HL-60 (cell line): ENCODE results near the gene TJP3.

Experiments used
- CTCF ChIP-seq: IDR thresholded peaks from one replicate; pipeline ENCODE4 v1.5.1; 2011; ENCODE audit warnings: low read length, control low read depth, inconsistent platforms; ENCODE audit not compliant: insufficient read depth
- POLR2AphosphoS5 ChIP-seq: IDR thresholded peaks from 2 replicates; pipeline ENCODE4 v1.6.1; 2012; ENCODE audit warnings: low read depth
- SPI1 ChIP-seq: IDR thresholded peaks from 2 replicates; pipeline ENCODE4 v1.6.1; 2012; ENCODE audit warnings: low read depth, mild to moderate bottlenecking, borderline replicate concordance

DNA sequence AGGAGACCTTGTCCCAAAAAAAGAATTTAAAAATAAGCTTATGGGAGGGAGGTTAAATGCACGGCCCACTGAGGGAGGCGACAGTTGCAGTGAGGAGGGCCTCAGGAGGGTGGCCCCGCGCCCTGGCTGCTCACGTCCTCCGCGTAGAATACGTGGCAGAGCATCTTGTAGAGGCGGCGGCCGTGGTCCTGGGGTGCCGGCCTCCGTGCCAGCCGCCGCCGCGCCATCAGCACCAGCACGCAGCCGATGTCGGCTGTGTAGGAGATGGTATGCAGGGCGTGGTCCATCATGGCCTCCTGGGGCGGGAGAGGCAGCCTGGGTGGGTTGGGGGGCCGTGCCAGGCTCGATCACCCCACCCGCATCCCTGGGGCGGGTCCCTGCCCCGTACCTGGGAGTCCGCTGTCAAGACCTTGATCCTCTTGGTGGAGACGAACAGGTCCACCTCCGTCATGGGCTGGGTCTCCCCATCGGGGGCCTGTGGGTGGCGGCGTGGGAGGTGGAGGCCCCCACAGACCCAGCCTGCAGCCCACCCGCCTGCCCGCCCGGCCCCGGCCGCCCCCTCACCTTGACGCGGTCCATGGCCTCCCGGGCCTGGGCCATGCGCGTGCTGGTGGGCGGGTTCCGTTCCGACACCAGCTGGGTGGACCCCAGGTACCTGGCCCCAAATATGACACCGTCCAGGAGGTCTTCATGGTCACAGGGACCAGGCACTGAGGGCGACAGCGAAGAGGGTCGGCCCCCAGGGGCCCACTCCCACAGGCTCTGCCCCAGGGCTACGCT, 45.6 kb downstream of the TJP3 start:
- TF ChIP-seq SPI1 (no peak), CTCF (no peak), POLR2AphosphoS5 (no peak)
